ENCODE measurements around the gene SGPP2. TPM values are rescaled to one million over a fixed set of nuclear protein-coding genes. Genes with fewer than 3 reads are reported as not detected.
A peak's percentile ranks its signal among the peaks of the same experiment; 100 is the strongest.

Gene SGPP2
- total RNA-seq, 6 donors from 2014 or later, result 5.2 to 85.9 (median 21.8) TPM

GRCh38 chr2:222569826-222570225 lies 145.5 kb downstream of the SGPP2 start:
- TF ChIP-seq POLR2A (IDR thresholded peaks at IDR 0.05), result no peak
- TF ChIP-seq POLR2AphosphoS5 (IDR thresholded peaks at IDR 0.05), result no peak
- TF ChIP-seq EP300 (IDR thresholded peaks at IDR 0.05), result no peak
- Histone ChIP-seq H3K9me3 (no peaks in the 10 kb centered on the region), H3K27ac (no peak overlapping the region), H3K27me3 (no peaks in the 10 kb centered on the region), H3K4me1 (peaks cover 0 to 7% (median 1%) of the 10 kb centered on the region in 4 donors), H3K36me3 (peaks cover 0 to 37% (median 6%) of the 10 kb centered on the region in 4 donors), H3K4me3 (no peak overlapping the region)
- DNase-seq (no peak), ATAC-seq (ENCODE audit: low FRiP score in 2 of 2) (no peak)
- 78 to 88% methylated on average over 1 of the region's 1 CpG for WGBS, 2 donors

GRCh38 chr2:222572264-222572721 lies 147.9 kb downstream of the SGPP2 start:
- WGBS, 2 donors, result 89 to 92% methylated on average over 6 of the region's 6 CpGs
- peaks cover 0 to 28% (median 6%) of the 10 kb centered on the region in 4 donors for H3K36me3 ChIP-seq
- H3K4me3 ChIP-seq, result no peak overlapping the region
- ATAC-seq (ENCODE audit: low FRiP score in 2 of 2) (no peak), DNase-seq (no peak)
- H3K9me3 ChIP-seq, result no peaks in the 10 kb centered on the region
- no peak overlapping the region for H3K27ac ChIP-seq
- H3K27me3 ChIP-seq, result no peaks in the 10 kb centered on the region
- TF ChIP-seq POLR2A (IDR thresholded peaks at IDR 0.05) (no peak), CTCF (IDR thresholded peaks at IDR 0.05) (no peak), EP300 (IDR thresholded peaks at IDR 0.05) (no peak), POLR2AphosphoS5 (IDR thresholded peaks at IDR 0.05) (no peak)
- peaks cover 0 to 7% (median 1%) of the 10 kb centered on the region in 4 donors for H3K4me1 ChIP-seq

GRCh38 chr2:222572751-222573174 lies 148.4 kb downstream of the SGPP2 start:
- Histone ChIP-seq H3K4me3 (no peak overlapping the region), H3K9me3 (no peaks in the 10 kb centered on the region), H3K36me3 (peaks cover 0 to 25% (median 6%) of the 10 kb centered on the region in 4 donors), H3K27ac (no peak overlapping the region), H3K27me3 (no peaks in the 10 kb centered on the region), H3K4me1 (peaks cover 0 to 7% (median 1%) of the 10 kb centered on the region in 4 donors)
- no peak for TF ChIP-seq POLR2A (IDR thresholded peaks at IDR 0.05)
- no peak for TF ChIP-seq CTCF (IDR thresholded peaks at IDR 0.05)
- TF ChIP-seq POLR2AphosphoS5 (IDR thresholded peaks at IDR 0.05), result no peak
- TF ChIP-seq EP300 (IDR thresholded peaks at IDR 0.05), result no peak
- peak in 1 of 2 donors; percentile 29 for DNase-seq
- WGBS, 2 donors, result 69 to 74% methylated on average over 1 of the region's 1 CpG
- ATAC-seq (ENCODE audit: low FRiP score in 2 of 2), result no peak

- no peak overlapping the region for H3K4me3 ChIP-seq
- H3K4me1 ChIP-seq, result peaks cover 0 to 7% (median 1%) of the 10 kb centered on the region in 4 donors
- TF ChIP-seq POLR2A (IDR thresholded peaks at IDR 0.05) (no peak), EP300 (IDR thresholded peaks at IDR 0.05) (no peak), CTCF (IDR thresholded peaks at IDR 0.05) (no peak), POLR2AphosphoS5 (IDR thresholded peaks at IDR 0.05) (no peak)
- no peaks in the 10 kb centered on the region for H3K9me3 ChIP-seq
- no peak for ATAC-seq (ENCODE audit: low FRiP score in 2 of 2)
- H3K36me3 ChIP-seq, result peaks cover 0 to 24% (median 3%) of the 10 kb centered on the region in 4 donors
- no peak for DNase-seq
- no peaks in the 10 kb centered on the region for H3K27me3 ChIP-seq
- no peak overlapping the region for H3K27ac ChIP-seq
- 89 to 98% methylated on average over 2 of the region's 2 CpGs for WGBS, 2 donors
Measured at GRCh38 chr2:222575618-222576017, 151.3 kb downstream of the SGPP2 start.

- WGBS, 2 donors, result 80 to 83% methylated on average over 7 of the region's 7 CpGs
- TF ChIP-seq POLR2AphosphoS5 (IDR thresholded peaks at IDR 0.05), result no peak
Measured at GRCh38 chr2:222576171-222577081, 152.1 kb downstream of the SGPP2 start.

More at GRCh38 chr2:222576171-222577081, 152.1 kb downstream of the SGPP2 start:
- H3K4me1 ChIP-seq, result peaks cover 0 to 7% (median 1%) of the 10 kb centered on the region in 4 donors
- ATAC-seq (ENCODE audit: low FRiP score in 2 of 2) (no peak), DNase-seq (no peak)
- no peaks in the 10 kb centered on the region for H3K27me3 ChIP-seq
- H3K4me3 ChIP-seq, result no peak overlapping the region
- no peak overlapping the region for H3K27ac ChIP-seq
- peaks cover 0 to 16% (median 3%) of the 10 kb centered on the region in 4 donors for H3K36me3 ChIP-seq
- no peaks in the 10 kb centered on the region for H3K9me3 ChIP-seq
